Aorta (tissue), 5 donors: Measurements from ENCODE around the gene BCLAF1. TPM values are rescaled to one million over a fixed set of nuclear protein-coding genes. Genes with fewer than 3 reads are reported as not detected.
A peak's percentile ranks its signal among the peaks of the same experiment; 100 is the strongest.

ENCODE experiments used
- ATAC-seq: fragments of 200-7000 bp; cut with Tn5 transposase; one replicate; pipeline ENCODE4 v1.9.1; 2022; ENCODE audit warnings: moderate library complexity; ENCODE audit not compliant: low FRiP score
- DNase-seq, 2 donors: peaks; one replicate each; pipeline ENCODE4 v3.0.0-alpha.2; 2020
- H3K27ac ChIP-seq, 2 donors: one replicate each; pipeline ENCODE4 v1.5.1; 2013; ENCODE audit warnings: low read length in 2 of 2, mild to moderate bottlenecking in 2 of 2, moderate library complexity in 2 of 2, control low read depth in 1 of 2, inconsistent platforms in 1 of 2, low read depth in 1 of 2
- H3K27me3 ChIP-seq, 2 donors: one replicate each; pipeline ENCODE4 v1.6.1; 2013; ENCODE audit warnings: control low read depth in 1 of 2, low read length in 1 of 2, mild to moderate bottlenecking in 1 of 2, moderate library complexity in 1 of 2; ENCODE audit not compliant: insufficient read depth in 2 of 2, control insufficient read depth in 1 of 2
- H3K36me3 ChIP-seq, 2 donors: one replicate each; pipeline ENCODE4 v1.6.1; 2013; ENCODE audit warnings: control low read depth in 1 of 2, low read length in 1 of 2, mild to moderate bottlenecking in 1 of 2; ENCODE audit not compliant: insufficient read depth in 2 of 2, control insufficient read depth in 1 of 2
- H3K4me1 ChIP-seq, 2 donors: one replicate each; pipeline ENCODE4 v1.6.1; 2013; ENCODE audit warnings: low read length in 2 of 2, control low read depth in 1 of 2, mild to moderate bottlenecking in 1 of 2, moderate library complexity in 1 of 2; ENCODE audit not compliant: insufficient read depth in 2 of 2, control insufficient read depth in 1 of 2
- H3K4me3 ChIP-seq, 2 donors: one replicate each; pipeline ENCODE4 v1.5.1; 2013; ENCODE audit warnings: low read length in 2 of 2, control low read depth in 1 of 2, mild to moderate bottlenecking in 1 of 2
- H3K9me3 ChIP-seq: one replicate; pipeline ENCODE4 v1.6.1; 2013; ENCODE audit warnings: mild to moderate bottlenecking, low read length; ENCODE audit not compliant: control insufficient read depth
- WGBS, 2 donors: extraction: QIAGEN DNeasy Blood & Tissue Kit; methylation state at CpG; one replicate each; pipeline ENCODE4 v1.1.7; 2013; 5-methylcytosine and 5-hydroxymethylcytosine counted together
- intact Hi-C, 2 donors: fragments of 100-400 bp; cut with DNase I; formaldehyde crosslinking; loops; one replicate each; pipeline versions ENCODE4 v1.14.2 to v1.15.0; 2022
- polyA plus RNA-seq, 2 donors: library from polyadenylated mRNA; stranded (reverse); fragments of 200-250 nt; gene quantifications; one replicate each; pipeline ENCODE4 v1.2.3, GENCODE V29; 2013
- total RNA-seq, 2 donors: library from RNA; stranded (reverse); fragmentation: NEBNext Ultra II Directional; extraction: Animal tissue kit (Norgen Biotek cat#: 25700); gene quantifications; one replicate each; pipeline ENCODE4 v1.2.1, GENCODE V29; 2021
- donor health status: healthy with polysubstance abuse.
- donor health status: Bipolar disorder and iron deficiency.
- donor health status: DM: no; HTN: no; CAD: no.
- donor health status: DM: no; HTN: no; CAD: no.
- donor health status: DM: yes; HTN: yes; CAD: no.

Gene BCLAF1
- total and polyA plus RNA-seq, 4 donors = 15.3 to 134 (median 82.1) TPM

DNA sequence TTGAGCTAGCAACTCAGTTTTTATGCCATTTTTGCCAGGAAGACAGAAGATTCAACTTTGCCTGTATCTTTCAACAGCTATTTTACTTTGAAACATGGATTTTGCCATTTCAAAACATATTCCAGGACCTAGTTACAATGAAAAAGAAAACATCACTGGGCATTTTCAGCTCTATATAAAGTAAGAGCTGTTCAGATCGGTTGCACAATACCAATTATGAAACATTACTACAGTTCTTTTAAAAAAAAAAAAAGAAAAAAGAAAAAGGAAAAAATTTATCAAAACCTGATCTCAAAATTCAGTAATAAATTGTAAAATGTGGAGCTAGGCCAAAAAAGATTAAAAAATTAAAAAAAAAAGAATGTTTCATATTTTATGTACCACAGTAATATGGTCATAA lies 15.6 kb downstream of the BCLAF1 start:
- peaks cover 0 to 2% of the 10 kb centered on the region in 2 donors for H3K36me3 ChIP-seq

GRCh38 chr6:136265101-136265500 lies 24.5 kb downstream of the BCLAF1 start:
- DNase-seq = no peak
- Histone ChIP-seq H3K9me3 (no peaks in the 10 kb centered on the region), H3K36me3 (peaks cover 2 to 5% of the 10 kb centered on the region in 2 donors), H3K27me3 (no peaks in the 10 kb centered on the region), H3K4me1 (peaks cover 0 to 5% of the 10 kb centered on the region in 2 donors), H3K4me3 (no peak overlapping the region), H3K27ac (no peak overlapping the region)
- ATAC-seq = no peak
- intact Hi-C loops = no loop called here
- 88 to 97% methylated on average over 1 of the region's 1 CpG for WGBS, 2 donors

More for the DNA sequence above, 15.6 kb downstream of the BCLAF1 start:
- DNase-seq (no peak), ATAC-seq (no peak)
- Histone ChIP-seq H3K9me3 (no peaks in the 10 kb centered on the region), H3K27ac (no peak overlapping the region), H3K27me3 (no peaks in the 10 kb centered on the region), H3K4me1 (no peaks in the 10 kb centered on the region), H3K4me3 (no peak overlapping the region)
- WGBS, 2 donors = 70 to 76% methylated on average over 1 of the region's 1 CpG
- intact Hi-C loops = no loop called here

- H3K4me1 ChIP-seq = peaks cover 0 to 5% of the 10 kb centered on the region in 2 donors
- peaks cover 2 to 5% of the 10 kb centered on the region in 2 donors for H3K36me3 ChIP-seq
- no peaks in the 10 kb centered on the region for H3K9me3 ChIP-seq
- ATAC-seq (no peak), DNase-seq (no peak)
- no peaks in the 10 kb centered on the region for H3K27me3 ChIP-seq
- H3K27ac ChIP-seq = no peak overlapping the region
- H3K4me3 ChIP-seq = no peak overlapping the region
- intact Hi-C loops = no loop called here
- 24 to 33% methylated on average over 1 of the region's 1 CpG for WGBS, 2 donors
Measured at GRCh38 chr6:136262940-136263339, 26.7 kb downstream of the BCLAF1 start.

DNA sequence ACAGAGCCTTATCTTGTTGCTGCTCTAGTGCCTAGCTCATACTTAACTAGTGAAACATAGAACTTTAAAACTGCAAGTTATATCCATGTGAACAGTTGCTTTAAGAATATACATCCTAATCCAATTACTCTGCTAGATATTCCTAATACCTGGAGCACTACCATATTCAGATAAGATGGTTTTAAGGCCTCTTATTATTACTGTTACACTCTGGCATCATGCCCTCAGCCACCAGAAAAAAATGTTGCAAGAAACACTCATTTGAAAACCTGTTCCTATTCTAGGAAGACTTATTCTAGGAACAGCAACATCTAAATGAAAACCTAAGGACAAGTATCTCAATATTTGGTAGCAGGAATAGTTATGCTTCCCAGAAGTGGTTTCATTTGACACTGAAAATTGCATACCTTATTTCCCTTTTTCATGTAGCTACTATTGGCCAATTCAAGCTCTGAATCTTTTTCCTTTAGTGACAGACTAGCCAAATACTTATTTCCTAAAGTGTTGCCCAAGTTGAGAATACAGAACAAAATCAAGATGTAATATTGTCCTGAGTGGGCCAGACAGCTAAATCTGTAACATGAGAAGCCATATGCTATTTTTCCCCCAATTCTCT lies 34.7 kb downstream of the BCLAF1 start:
- no peak overlapping the region for H3K4me3 ChIP-seq
- intact Hi-C loops = no loop called here
- no peak for DNase-seq
- H3K27ac ChIP-seq = no peak overlapping the region
- H3K27me3 ChIP-seq = no peaks in the 10 kb centered on the region
- H3K4me1 ChIP-seq = no peaks in the 10 kb centered on the region
- H3K36me3 ChIP-seq = no peaks in the 10 kb centered on the region
- no peaks in the 10 kb centered on the region for H3K9me3 ChIP-seq
- ATAC-seq = no peak

- Histone ChIP-seq H3K27ac (no peak overlapping the region), H3K4me3 (no peak overlapping the region), H3K27me3 (no peaks in the 10 kb centered on the region), H3K4me1 (no peaks in the 10 kb centered on the region), H3K9me3 (no peaks in the 10 kb centered on the region), H3K36me3 (no peaks in the 10 kb centered on the region)
- no peak for ATAC-seq
- intact Hi-C loops = no loop called here
- no peak for DNase-seq
- 60 to 69% methylated on average over 6 of the region's 6 CpGs for WGBS, 2 donors
Measured at GRCh38 chr6:136253734-136254133, 35.9 kb downstream of the BCLAF1 start.

DNA sequence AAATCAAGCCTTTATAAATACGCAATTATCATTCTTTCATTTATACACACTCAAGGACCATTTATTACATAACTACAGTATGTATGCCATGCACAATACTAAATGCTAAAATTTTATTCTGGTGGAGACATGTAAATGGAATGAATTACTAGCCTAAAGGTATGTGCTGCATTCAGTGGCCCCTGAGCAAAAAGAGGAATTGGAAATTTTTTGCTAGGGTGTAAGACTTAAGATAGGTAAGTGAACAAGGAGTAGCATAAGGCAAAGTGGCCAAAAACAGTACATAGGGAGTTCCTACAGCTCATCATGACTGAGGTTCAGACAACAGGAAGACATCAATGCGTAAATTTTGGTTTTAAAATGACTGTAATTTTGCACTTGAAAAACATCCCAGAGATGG lies 37.2 kb downstream of the BCLAF1 start:
- 59 to 69% methylated on average over 2 of the region's 2 CpGs for WGBS, 2 donors
- H3K4me3 ChIP-seq = no peak overlapping the region
- intact Hi-C loops = no loop called here
- DNase-seq = no peak
- H3K27ac ChIP-seq = no peak overlapping the region
- H3K4me1 ChIP-seq = no peaks in the 10 kb centered on the region
- H3K36me3 ChIP-seq = no peaks in the 10 kb centered on the region
- no peaks in the 10 kb centered on the region for H3K27me3 ChIP-seq
- no peaks in the 10 kb centered on the region for H3K9me3 ChIP-seq
- ATAC-seq = no peak

GRCh38 chr6:136251394-136251793 lies 38.3 kb downstream of the BCLAF1 start:
- Histone ChIP-seq H3K4me1 (no peaks in the 10 kb centered on the region), H3K4me3 (peak overlapping the region in 1 of 2 donors; percentile 67)
- intact Hi-C loops = loop anchor here in 1 of 2 donors (2.0 kb wide), 1 partner anchor 37 kb away; the partner anchor contains the start of gene BCLAF1

GRCh38 chr6:136250686-136251008 lies 39.0 kb downstream of the BCLAF1 start:
- Histone ChIP-seq H3K27ac (no peak overlapping the region), H3K4me3 (peak overlapping the region; percentile 58 to 67), H3K36me3 (no peaks in the 10 kb centered on the region), H3K27me3 (no peaks in the 10 kb centered on the region), H3K9me3 (no peaks in the 10 kb centered on the region), H3K4me1 (no peaks in the 10 kb centered on the region)
- ATAC-seq = peak; percentile 23
- intact Hi-C loops = loop anchor here in 1 of 2 donors (1.0 to 2.0 kb wide), 2 partner anchors 38 to 753 kb away; partner anchors contain the start of genes AHI1 and BCLAF1
- no peak for DNase-seq
- 0 to 2% methylated on average over 8 of the region's 8 CpGs for WGBS, 2 donors

More at GRCh38 chr6:136251394-136251793, 38.3 kb downstream of the BCLAF1 start:
- WGBS, 2 donors = 27 to 31% methylated on average over 4 of the region's 4 CpGs
- H3K36me3 ChIP-seq = no peaks in the 10 kb centered on the region
- ATAC-seq = no peak
- H3K27ac ChIP-seq = no peak overlapping the region
- H3K27me3 ChIP-seq = no peaks in the 10 kb centered on the region
- no peaks in the 10 kb centered on the region for H3K9me3 ChIP-seq
- DNase-seq = no peak
